GM12878 (cell line): ENCODE measurements around the gene GALK2. TPM values are rescaled to one million over a fixed set of nuclear protein-coding genes. Genes with fewer than 3 reads are reported as not detected.

Experiments
- ATAC-seq: fragments of 200-7000 bp; cut with Tn5 transposase; 3 replicates; pipeline ENCODE4 v1.9.1; 2020; ENCODE audit warnings: mild to moderate bottlenecking, moderate library complexity
- BruUV-seq: library from RNA; stranded (reverse); fragments of 400-500 nt; replicated peaks from 2 replicates; lab custom pipeline; 2021; lab: Mats Ljungman, UMichigan
- CTCF ChIA-PET: fragments of 300-600 bp; sonication (Branson Sonifier 250); formaldehyde crosslinking; extraction: SDS; loops from one replicate; lab custom pipeline; 2021; ENCODE audit warnings: inconsistent platforms; lab: Yijun Ruan, JAX
- POLR2A ChIA-PET: fragments of 350-600 bp; formaldehyde crosslinking; extraction: SDS; loops from one replicate; lab custom pipeline; 2021; ENCODE audit warnings: inconsistent platforms; lab: Charles Lee
- RAD21 ChIA-PET: fragments of 300-600 bp; sonication (Branson Sonifier 250); formaldehyde crosslinking; loops from one replicate; lab custom pipeline; 2023; ENCODE audit warnings: antibody characterized with exemption; ENCODE audit not compliant: unreplicated experiment; lab: Charles Lee
- SMC1A ChIA-PET: fragments of 300-600 bp; sonication (Branson Sonifier 250); formaldehyde crosslinking; loops from one replicate; lab custom pipeline; 2023; ENCODE audit not compliant: unreplicated experiment, uncharacterized antibody; lab: Charles Lee
- DNase-seq: peaks from one replicate; pipeline ENCODE4 v3.0.0-alpha.2; 2011; ENCODE audit warnings: low read depth, low spot score
- FAIRE-seq: peaks from 3 replicates; lab custom pipeline; 2011; peaks lifted over from hg19 to GRCh38; lab: Jason Lieb, UNC
- H2AFZ ChIP-seq: 2 replicates; pipeline ENCODE4 v1.6.0; 2011; ENCODE audit warnings: low read depth, low read length, control low read depth; ENCODE audit not compliant: control insufficient read depth
- H3K27ac ChIP-seq: 2 replicates; pipeline ENCODE4 v1.5.1; 2011; ENCODE audit warnings: control low read depth; ENCODE audit not compliant: control insufficient read depth, insufficient read depth
- H3K27me3 ChIP-seq, 2 experiments: replicated peaks in 1 of 2; 2 replicates each; pipeline versions ENCODE4 v1.6.0 to v1.6.1; 2011; ENCODE audit warnings: low read length in 1 of 2; ENCODE audit not compliant: control insufficient read depth in 2 of 2, insufficient read depth in 2 of 2
- H3K36me3 ChIP-seq, 2 experiments: 2 replicates each; pipeline ENCODE4 v1.5.1; 2011; ENCODE audit warnings: low read length in 1 of 2; ENCODE audit not compliant: control insufficient read depth in 2 of 2, insufficient read depth in 2 of 2
- H3K4me1 ChIP-seq: 2 replicates; pipeline ENCODE4 v1.6.1; 2011; ENCODE audit warnings: mild to moderate bottlenecking, low read length, moderate library complexity, mixed read lengths; ENCODE audit not compliant: control insufficient read depth, insufficient read depth
- H3K4me2 ChIP-seq: 2 replicates; pipeline ENCODE4 v1.6.0; 2011; ENCODE audit warnings: control low read depth; ENCODE audit not compliant: control insufficient read depth, insufficient read depth
- H3K4me3 ChIP-seq: fragments of 200-600 bp; sonication (generic); 2 replicates; pipeline ENCODE4 v1.5.1; 2016
- H3K79me2 ChIP-seq: 2 replicates; pipeline ENCODE4 v1.6.0; 2011; ENCODE audit warnings: low read length; ENCODE audit not compliant: control insufficient read depth, insufficient read depth
- H3K9ac ChIP-seq: 2 replicates; pipeline ENCODE4 v1.8.0; 2011; ENCODE audit warnings: low read length, control low read depth, mixed read lengths; ENCODE audit not compliant: control insufficient read depth, insufficient read depth
- H3K9me3 ChIP-seq: replicated peaks from 3 replicates; pipeline ENCODE4 v1.5.1; 2011; ENCODE audit warnings: mild to moderate bottlenecking, low read length; ENCODE audit not compliant: control insufficient read depth, insufficient read depth
- H4K20me1 ChIP-seq: 2 replicates; pipeline ENCODE4 v1.6.0; 2011; ENCODE audit not compliant: control insufficient read depth, insufficient read depth
- CREM ChIP-seq: IDR thresholded peaks from 2 replicates; pipeline ENCODE4 v1.6.1; 2014; ENCODE audit warnings: antibody characterized with exemption, low read depth
- ELK1 ChIP-seq: IDR thresholded peaks from 2 replicates; pipeline ENCODE4 v1.6.1; 2012; ENCODE audit warnings: low read depth, low read length, improper control_type of control experiment
- MEF2A ChIP-seq: IDR thresholded peaks from 2 replicates; pipeline ENCODE4 v1.6.1; 2011; ENCODE audit warnings: low read depth, mild to moderate bottlenecking, low read length, moderate library complexity; ENCODE audit not compliant: insufficient read depth
- MEF2B ChIP-seq: fragments of 450-650 bp; IDR thresholded peaks from 2 replicates; pipeline ENCODE4 v1.6.1; 2018; ENCODE audit warnings: mild to moderate bottlenecking, moderate library complexity; ENCODE audit not compliant: partially characterized antibody, poor library complexity, severe bottlenecking
- NBN ChIP-seq: fragments of 450-650 bp; IDR thresholded peaks from 2 replicates; pipeline ENCODE4 v1.6.1; 2016
- REST ChIP-seq: IDR thresholded peaks from 2 replicates; pipeline ENCODE4 v1.6.1; 2012; ENCODE audit warnings: mild to moderate bottlenecking, low read depth, low read length
- RUNX3 ChIP-seq: IDR thresholded peaks from 2 replicates; pipeline ENCODE4 v1.6.1; 2012; ENCODE audit warnings: low read length, inconsistent platforms
- SMC3 ChIP-seq: IDR thresholded peaks from 2 replicates; pipeline ENCODE4 v1.6.1; 2011; ENCODE audit warnings: low read length, improper control_type of control experiment, borderline replicate concordance
- SRF ChIP-seq, 2 experiments: IDR thresholded peaks; 2 replicates each; pipeline ENCODE4 v1.6.1; 2011; ENCODE audit warnings: low read depth in 2 of 2, low read length in 2 of 2, mild to moderate bottlenecking in 1 of 2, moderate library complexity in 1 of 2
- TCF7 ChIP-seq: IDR thresholded peaks from 2 replicates; pipeline ENCODE4 v1.6.1; 2014; ENCODE audit warnings: antibody characterized with exemption, borderline replicate concordance
- YBX1 ChIP-seq: fragments of 450-650 bp; IDR thresholded peaks from 2 replicates; pipeline ENCODE4 v1.6.1; 2016; ENCODE audit warnings: antibody characterized with exemption
- ZNF384 ChIP-seq: IDR thresholded peaks from 2 replicates; pipeline ENCODE4 v1.6.1; 2012; ENCODE audit warnings: low read depth, mild to moderate bottlenecking, low read length, improper control_type of control experiment, borderline replicate concordance
- ZZZ3 ChIP-seq: IDR thresholded peaks from 2 replicates; pipeline ENCODE4 v1.6.1; 2011; ENCODE audit warnings: low read depth; ENCODE audit not compliant: control insufficient read depth, insufficient read length
- WGBS: methylation state at CpG from one replicate; pipeline ENCODE4 v1.1.6; 2016; ENCODE audit warnings: low lambda C conversion rate; ENCODE audit not compliant: insufficient replicate concordance, insufficient coverage; ENCODE audit errors: missing lambda C conversion rate; 5-methylcytosine and 5-hydroxymethylcytosine counted together
- in situ Hi-C: fragments of 300-500 bp; cut with MboI; formaldehyde crosslinking; loops from 9 replicates; pipeline ENCODE4 v1.14.3; 2018; ENCODE audit warnings: mixed read lengths
- intact Hi-C: fragments of 100-400 bp; cut with micrococcal nuclease; formaldehyde crosslinking; loops from one replicate; pipeline ENCODE4 v1.14.2; 2022; ENCODE audit not compliant: unreplicated experiment
- polyA plus RNA-seq, 11 experiments: library from polyadenylated mRNA; depleted of rRNA in 4 of 11; unstranded in 6 of 11; stranded (reverse) in 5 of 11; fragments of >200 nt; fragmentation: Nextera tagmentation in 4 of 11; fragmentation: Illumina TruSeq in 1 of 11; extraction: Ambion mirVana in 4 of 11; extraction: Trizol in 1 of 11; gene quantifications; 1 replicate in 1 of 11; 2 replicates in 10 of 11; pipeline versions ENCODE4 v1.2.1 to v1.2.3, GENCODE V29; 2011 to 2016; ENCODE audit warnings: inconsistent platforms in 2 of 11, missing spikeins in 2 of 11, low read depth in 1 of 11
- total RNA-seq, 4 experiments: library from RNA; depleted of rRNA in 3 of 4; stranded (reverse); fragments of >200 nt in 3 of 4; fragmentation: Illumina TruSeq in 1 of 4; extraction: Trizol in 1 of 4; gene quantifications; 2 replicates each; pipeline versions ENCODE4 v1.2.1 to v1.2.3, GENCODE V29; 2013 to 2021
- TF ChIP-seq, protein P1 (sequence below): fragments of 450-650 bp; IDR thresholded peaks from 2 replicates; pipeline ENCODE4 v1.6.1; 2017; ENCODE audit warnings: antibody characterized with exemption, mild to moderate bottlenecking, moderate library complexity

GALK2 gene
- total and polyA plus RNA-seq, 10 of the 15 experiments (the other 5 are each of a cell fraction or from before 2014, with no cell fraction given): 11.9 to 26.7 (median 15.4) TPM

GRCh38 chr15:49188933-49189332, 18.9 kb downstream of the GALK2 start:
- no TSS peak for BruUV-seq
- Histone ChIP-seq H3K79me2 (no peaks in the 10 kb centered on the region), H2AFZ (no peak overlapping the region), H3K27me3 (no peaks in the 10 kb centered on the region), H3K36me3 (no peaks in the 10 kb centered on the region), H3K9ac (no peak overlapping the region), H3K4me1 (no peaks in the 10 kb centered on the region), H3K27ac (no peak overlapping the region), H3K4me2 (no peak overlapping the region), H4K20me1 (no peaks in the 10 kb centered on the region), H3K4me3 (no peak overlapping the region), H3K9me3 (no peaks in the 10 kb centered on the region; the same call in 2 of the 3 replicates)
- ChIA-PET RAD21 (no interaction called here), SMC1A (no interaction called here), POLR2A (no interaction called here), CTCF (no interaction called here)
- WGBS: 98% methylated on average over 2 of the region's 2 CpGs
- no peak for FAIRE-seq
- intact Hi-C loops (no loop called here), in situ Hi-C loops (no loop called here)
- ATAC-seq: no peak
- no peak for DNase-seq
- TF ChIP-seq TCF7 (no peak), NBN (no peak), CREM (no peak), RUNX3 (no peak), MEF2B (no peak), MEF2A (no peak), ZNF384 (no peak), ELK1 (no peak), YBX1 (no peak), SRF (IDR thresholded peaks at IDR 0.05; ENCODE audit: low read depth in 2 of 2, low read length in 2 of 2) (no peak), ZZZ3 (no peak), REST (no peak), SMC3 (no peak)
- TF ChIP-seq, protein P1, sequence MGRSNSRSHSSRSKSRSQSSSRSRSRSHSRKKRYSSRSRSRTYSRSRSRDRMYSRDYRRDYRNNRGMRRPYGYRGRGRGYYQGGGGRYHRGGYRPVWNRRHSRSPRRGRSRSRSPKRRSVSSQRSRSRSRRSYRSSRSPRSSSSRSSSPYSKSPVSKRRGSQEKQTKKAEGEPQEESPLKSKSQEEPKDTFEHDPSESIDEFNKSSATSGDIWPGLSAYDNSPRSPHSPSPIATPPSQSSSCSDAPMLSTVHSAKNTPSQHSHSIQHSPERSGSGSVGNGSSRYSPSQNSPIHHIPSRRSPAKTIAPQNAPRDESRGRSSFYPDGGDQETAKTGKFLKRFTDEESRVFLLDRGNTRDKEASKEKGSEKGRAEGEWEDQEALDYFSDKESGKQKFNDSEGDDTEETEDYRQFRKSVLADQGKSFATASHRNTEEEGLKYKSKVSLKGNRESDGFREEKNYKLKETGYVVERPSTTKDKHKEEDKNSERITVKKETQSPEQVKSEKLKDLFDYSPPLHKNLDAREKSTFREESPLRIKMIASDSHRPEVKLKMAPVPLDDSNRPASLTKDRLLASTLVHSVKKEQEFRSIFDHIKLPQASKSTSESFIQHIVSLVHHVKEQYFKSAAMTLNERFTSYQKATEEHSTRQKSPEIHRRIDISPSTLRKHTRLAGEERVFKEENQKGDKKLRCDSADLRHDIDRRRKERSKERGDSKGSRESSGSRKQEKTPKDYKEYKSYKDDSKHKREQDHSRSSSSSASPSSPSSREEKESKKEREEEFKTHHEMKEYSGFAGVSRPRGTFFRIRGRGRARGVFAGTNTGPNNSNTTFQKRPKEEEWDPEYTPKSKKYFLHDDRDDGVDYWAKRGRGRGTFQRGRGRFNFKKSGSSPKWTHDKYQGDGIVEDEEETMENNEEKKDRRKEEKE: no peak
